Epithelial cell of proximal tubule (primary cell): ENCODE measurements around the gene ZNF319. TPM values are rescaled to one million over a fixed set of nuclear protein-coding genes. Genes with fewer than 3 reads are reported as not detected.

Source experiments
- DNase-seq: peaks from one replicate; pipeline ENCODE4 v3.0.0-alpha.2; 2011; ENCODE audit warnings: low read depth
- H3K4me3 ChIP-seq: 2 replicates; pipeline ENCODE4 v1.5.1; 2011; ENCODE audit warnings: low read depth, mild to moderate bottlenecking, low read length
- total RNA-seq: library from RNA; depleted of rRNA; stranded (reverse); fragments of >200 nt; gene quantifications from 2 replicates; pipeline ENCODE4 v1.2.3, GENCODE V29; 2015
- TF ChIP-seq, protein P1 (sequence below): conservative IDR thresholded peaks from 2 replicates; pipeline ENCODE4 v1.5.1; 2012; ENCODE audit warnings: low read depth, mild to moderate bottlenecking, low read length

Gene ZNF319
- total RNA-seq, 1 donor from 2014 or later, result 9.1 TPM

DNA sequence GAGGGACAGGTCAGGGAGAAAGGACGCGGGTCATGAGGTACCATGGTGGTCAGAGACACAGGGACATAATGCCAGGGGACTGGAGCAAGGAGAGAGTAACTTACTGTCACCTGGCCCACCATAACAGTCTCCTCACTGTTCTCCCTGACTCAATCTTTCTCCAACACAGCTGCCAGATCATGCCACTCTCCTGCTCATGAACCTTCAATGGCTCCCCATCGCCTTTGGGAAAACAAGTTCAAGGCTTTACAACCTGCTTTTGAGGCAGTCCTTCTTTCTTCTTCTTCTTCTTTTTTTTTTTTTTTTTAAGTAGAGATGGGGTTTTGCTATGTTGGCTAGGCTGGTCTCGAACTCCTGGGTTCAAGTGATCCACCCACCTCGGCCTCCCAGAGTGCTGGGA is 52.4 kb downstream of the ZNF319 start:
- TF ChIP-seq, protein P1, sequence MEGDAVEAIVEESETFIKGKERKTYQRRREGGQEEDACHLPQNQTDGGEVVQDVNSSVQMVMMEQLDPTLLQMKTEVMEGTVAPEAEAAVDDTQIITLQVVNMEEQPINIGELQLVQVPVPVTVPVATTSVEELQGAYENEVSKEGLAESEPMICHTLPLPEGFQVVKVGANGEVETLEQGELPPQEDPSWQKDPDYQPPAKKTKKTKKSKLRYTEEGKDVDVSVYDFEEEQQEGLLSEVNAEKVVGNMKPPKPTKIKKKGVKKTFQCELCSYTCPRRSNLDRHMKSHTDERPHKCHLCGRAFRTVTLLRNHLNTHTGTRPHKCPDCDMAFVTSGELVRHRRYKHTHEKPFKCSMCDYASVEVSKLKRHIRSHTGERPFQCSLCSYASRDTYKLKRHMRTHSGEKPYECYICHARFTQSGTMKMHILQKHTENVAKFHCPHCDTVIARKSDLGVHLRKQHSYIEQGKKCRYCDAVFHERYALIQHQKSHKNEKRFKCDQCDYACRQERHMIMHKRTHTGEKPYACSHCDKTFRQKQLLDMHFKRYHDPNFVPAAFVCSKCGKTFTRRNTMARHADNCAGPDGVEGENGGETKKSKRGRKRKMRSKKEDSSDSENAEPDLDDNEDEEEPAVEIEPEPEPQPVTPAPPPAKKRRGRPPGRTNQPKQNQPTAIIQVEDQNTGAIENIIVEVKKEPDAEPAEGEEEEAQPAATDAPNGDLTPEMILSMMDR, result no peak
- no peak for DNase-seq
- H3K4me3 ChIP-seq, result no peak overlapping the region

DNA sequence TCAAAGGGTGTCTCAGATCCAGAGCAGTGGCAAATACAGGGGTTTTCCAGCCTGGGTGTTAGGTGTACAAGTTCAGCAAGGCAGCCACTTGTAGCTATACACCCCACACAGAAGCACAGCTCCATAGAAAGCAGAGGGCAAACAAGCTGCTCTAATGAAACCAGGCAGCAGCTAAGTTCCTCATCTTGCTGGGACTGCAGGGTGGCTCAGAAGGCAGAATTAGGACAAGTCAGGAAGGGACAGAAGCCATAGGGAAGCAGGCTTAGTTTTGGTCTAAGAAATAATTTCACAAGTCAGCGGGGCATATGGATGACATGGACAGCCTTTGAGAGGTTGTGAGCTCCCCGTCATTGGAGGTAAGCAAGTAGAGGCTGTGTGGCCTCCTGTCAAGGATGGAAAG is 53.2 kb downstream of the ZNF319 start:
- TF ChIP-seq, protein P1, result no peak
- H3K4me3 ChIP-seq, result no peak overlapping the region
- DNase-seq, result no peak

DNA sequence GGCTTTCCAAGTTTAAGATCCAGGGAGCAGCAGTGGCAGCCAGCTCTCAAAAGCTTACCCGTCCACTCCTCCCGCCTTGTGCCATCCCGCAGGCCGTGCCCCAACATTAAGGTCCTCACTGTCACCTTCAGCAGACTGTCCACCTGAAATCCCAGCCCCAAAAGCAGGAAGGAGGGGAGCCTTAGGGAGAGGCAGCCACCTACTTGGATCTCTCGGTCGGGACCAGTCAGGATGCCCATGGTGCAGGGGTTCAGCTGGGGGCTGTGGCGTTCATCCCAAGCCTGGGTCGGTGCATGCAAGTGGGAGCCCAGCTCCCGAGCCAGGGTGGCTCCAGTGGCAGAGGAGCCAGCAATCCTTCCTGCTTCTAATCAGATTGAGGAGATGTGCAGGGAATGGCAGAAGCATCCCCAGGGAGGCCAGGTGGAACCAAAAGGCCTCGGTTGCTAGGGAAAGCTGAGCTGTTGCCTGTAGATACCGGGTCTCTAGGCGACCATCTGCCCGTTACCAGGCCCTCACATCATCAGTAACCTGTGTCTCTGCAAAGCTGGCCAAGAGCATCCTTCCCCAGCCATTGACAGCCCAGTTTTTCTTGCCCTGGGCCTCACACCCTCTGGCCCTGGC is 54.2 kb downstream of the ZNF319 start:
- DNase-seq, result no peak
- TF ChIP-seq, protein P1, result no peak
- no peak overlapping the region for H3K4me3 ChIP-seq

DNA sequence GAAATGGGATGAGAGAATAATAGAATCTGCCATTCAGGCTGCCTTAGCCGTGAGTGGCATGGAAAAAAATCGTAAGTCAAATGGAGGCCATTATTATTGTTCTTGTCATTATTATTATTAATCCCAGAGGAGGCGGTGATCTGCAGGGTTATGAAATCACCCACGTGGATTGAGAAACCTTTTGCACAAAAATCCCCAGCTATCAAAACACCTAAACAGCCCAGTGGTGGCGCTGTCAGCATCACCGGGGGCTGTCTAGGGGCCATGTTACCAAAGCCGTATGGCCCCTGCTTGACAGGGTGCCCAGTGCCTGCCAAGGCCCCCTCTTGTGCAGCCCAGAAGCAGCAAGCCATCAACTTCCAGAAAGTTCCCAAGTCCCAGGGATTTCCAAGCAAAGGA is 54.7 kb downstream of the ZNF319 start:
- no peak overlapping the region for H3K4me3 ChIP-seq
- no peak for DNase-seq
- TF ChIP-seq, protein P1, result peak; percentile 23

DNA sequence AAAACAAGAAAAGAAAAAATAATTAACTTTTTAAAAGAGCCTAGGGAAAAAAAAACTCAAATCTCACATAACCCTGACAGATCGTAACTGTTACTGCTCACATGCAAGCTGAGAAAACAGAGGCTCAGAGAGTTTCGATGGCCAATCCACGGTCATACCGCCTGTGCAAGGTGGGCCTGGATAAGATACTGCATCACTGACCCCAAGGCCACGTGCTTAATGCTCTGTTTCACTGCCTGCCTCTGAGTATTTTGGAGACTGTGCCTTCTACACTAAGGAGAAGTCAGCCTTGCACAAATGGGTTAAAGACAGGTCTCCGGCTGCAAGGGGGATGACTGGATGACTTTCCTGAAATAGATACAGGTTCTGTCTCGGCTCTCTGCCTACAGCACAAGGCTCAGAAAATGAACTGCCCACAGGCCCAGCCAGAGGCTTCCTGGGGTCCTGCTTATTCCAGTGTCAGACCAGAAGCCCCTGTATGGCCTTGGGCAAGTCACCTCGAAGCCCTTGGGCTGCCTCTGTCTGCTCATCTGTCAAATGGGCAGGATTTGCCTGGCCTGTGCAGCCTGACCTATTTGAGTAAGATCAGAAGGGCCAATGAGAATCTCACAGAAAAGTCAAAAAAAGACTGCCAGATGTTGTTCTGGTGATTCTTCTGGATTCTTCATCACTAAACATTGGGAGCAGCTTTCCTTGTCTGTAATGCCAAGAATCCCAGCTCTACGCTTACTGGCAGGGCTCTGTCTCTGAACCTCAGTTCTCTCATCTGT is 55.3 kb downstream of the ZNF319 start:
- DNase-seq, result no peak
- TF ChIP-seq, protein P1, result no peak
- no peak overlapping the region for H3K4me3 ChIP-seq

Other genes with a start within 250 kb of the ZNF319 start
- 79.1 and 86.0 TPM in 2 replicates for gene KIFC3, start 198.2 kb downstream of the ZNF319 start, total RNA-seq
- under 0.01 and 1.4 TPM in 2 replicates for gene CNGB1, start 29.5 kb downstream of the ZNF319 start, total RNA-seq
- gene USB1, start 735 bp upstream of the ZNF319 start, total RNA-seq, result 25.4 and 31.2 TPM in 2 replicates
- gene MMP15, start 25.1 kb upstream of the ZNF319 start, total RNA-seq, result 24.7 and 36.0 TPM in 2 replicates
- gene CFAP20, start 128.7 kb upstream of the ZNF319 start, total RNA-seq, result 38.6 and 63.2 TPM in 2 replicates
- 20.0 and 20.2 TPM in 2 replicates for gene CSNK2A2, start 197.4 kb upstream of the ZNF319 start, total RNA-seq